ENCODE data around the gene ZBTB11. TPM values are rescaled to one million over a fixed set of nuclear protein-coding genes. Genes with fewer than 3 reads are reported as not detected.

ZBTB11 gene
- total and polyA plus RNA-seq, 9 of the 15 experiments (the other 6 are each of a cell fraction or from before 2014, with no cell fraction given) = 6.2 to 31.9 (median 21.4) TPM

- 1% methylated on average over 21 of the region's 27 CpGs for WGBS (ENCODE audit: insufficient coverage, low coverage, missing lambda C conversion rate)
- peak overlapping the region; percentile 90 for H3K4me2 ChIP-seq (ENCODE audit: insufficient read depth, low read length)
- BruUV-seq (replicated peaks) = no TSS peak
- TF ChIP-seq AFF1 (IDR thresholded peaks at IDR 0.05; ENCODE audit: low read depth in 1 of 2, partially characterized antibody in 2 of 2) (peak in 1 of 2 experiments; percentile 70), CREM (IDR thresholded peaks at IDR 0.05; ENCODE audit: low read depth) (no peak), SREBF2 (CRISPR knock-in tag; IDR thresholded peaks at IDR 0.05) (no peak), FOXK2 (conservative IDR thresholded peaks at IDR 0.05 in 1 of 2, IDR thresholded peaks at IDR 0.05 in 1 of 2; ENCODE audit: low read depth in 2 of 2) (peak in 1 of 2 experiments; percentile 38; a peak in 1 of 4 replicates), CEBPG (CRISPR knock-in tag; IDR thresholded peaks at IDR 0.05) (peak; percentile 41; the same call in 1 of the 2 replicates), CEBPG (tag; conservative IDR thresholded peaks at IDR 0.05 in 1 of 2, IDR thresholded peaks at IDR 0.05 in 1 of 2) (0 out of 4 replicates have a peak, but pooled peaks of 1 of the 2 experiments have one; percentile 14), ATF1 (CRISPR knock-in tag; IDR thresholded peaks at IDR 0.05) (no peak), ATF1 (tag; IDR thresholded peaks at IDR 0.05) (peak; percentile 73), THRAP3 (IDR thresholded peaks at IDR 0.05; ENCODE audit: borderline replicate concordance) (no peak), SIRT6 (IDR thresholded peaks at IDR 0.05; ENCODE audit: low read depth, low read length) (no peak), RBM25 (IDR thresholded peaks at IDR 0.05; ENCODE audit: low read depth, low read length, severe bottlenecking) (peak; percentile 34), ETV1 (tag; conservative IDR thresholded peaks at IDR 0.05; ENCODE audit: low read depth) (no peak), EP400 (IDR thresholded peaks at IDR 0.05) (peak; percentile 19; the same call in 1 of the 2 replicates), HDAC3 (IDR thresholded peaks at IDR 0.05; ENCODE audit: borderline replicate concordance, partially characterized antibody) (no peak), POLR2H (tag; IDR thresholded peaks at IDR 0.05; ENCODE audit: low read depth) (0 out of 2 replicates have a peak, but pooled peaks have one; percentile 6), SMARCA5 (IDR thresholded peaks at IDR 0.05) (0 out of 2 replicates have a peak, but pooled peaks have one; percentile 36), FIP1L1 (IDR thresholded peaks at IDR 0.05; ENCODE audit: low read depth, low read length, poor library complexity, severe bottlenecking) (no peak)
Measured at GRCh38 chr3:101675709-101676215, 1.2 kb downstream of the ZBTB11 start.

More at GRCh38 chr3:101675709-101676215, 1.2 kb downstream of the ZBTB11 start:
- Histone ChIP-seq H2AFZ (ENCODE audit: low read depth, low read length) (peak overlapping the region; percentile 38; the same call in 1 of the 2 replicates), H3K27ac (ENCODE audit: extremely low read depth, low read depth, low read length) (peak overlapping the region; percentile 67), H3K4me1 (replicated peaks in 1 of 2; ENCODE audit: control insufficient read depth in 2 of 2, insufficient read depth in 2 of 2, low read length in 2 of 2) (peaks cover 6 to 14% of the 10 kb centered on the region in 2 experiments; a peak in 4 of 5 replicates), H3K27me3 (ENCODE audit: control insufficient read depth in 2 of 2, insufficient read depth in 2 of 2, low read length in 2 of 2) (no peaks in the 10 kb centered on the region), H3K9me3 (replicated peaks; ENCODE audit: control insufficient read depth, insufficient read depth, low read depth, low read length) (no peaks in the 10 kb centered on the region), H4K20me1 (replicated peaks; ENCODE audit: control insufficient read depth, insufficient read depth, low read length) (no peaks in the 10 kb centered on the region; the same call in 1 of the 2 replicates), H3K79me2 (ENCODE audit: control insufficient read depth, insufficient read depth, low read length) (peaks cover 80% of the 10 kb centered on the region), H3K36me3 (ENCODE audit: control insufficient read depth, insufficient read depth, low read length) (peaks cover 31% of the 10 kb centered on the region; the same call in 2 of the 3 replicates), H3K9ac (ENCODE audit: insufficient read depth in 1 of 2, low read depth in 2 of 2, low read length in 2 of 2) (peak overlapping the region; percentile 72 to 99), H3K9me1 (ENCODE audit: control insufficient read depth, insufficient read depth, low read length) (no peaks in the 10 kb centered on the region), H3K4me3 (peak overlapping the region; percentile 79)
- DNase-seq (ENCODE audit: extremely low read depth in 1 of 4, low spot score in 3 of 4) = no peak
- FAIRE-seq = peak; percentile 37
- ChIA-PET CTCF (ENCODE audit: low intra/inter-chr PET ratio) (interaction anchor here (0.6 kb wide), 1 partner anchor 43 kb away, joined by 3 read pairs; no protein-coding TSS in a partner anchor), POLR2A (interaction anchor here (1.0 to 4.6 kb wide), 7 partner anchors 10 to 102 kb away, joined by 3 to 70 read pairs (median 5); partner anchors contain the start of genes CEP97, PCNP and RPL24)
- intact Hi-C loops (cut with micrococcal nuclease) (loop anchor here (1.0 to 5.0 kb wide), 2 partner anchors 34 to 163 kb away; partner anchors contain the start of gene SENP7), in situ Hi-C loops (cut with MboI) (no loop called here)
- no peak for ATAC-seq

Measured in K562 (cell line).